ENCODE measurements around the gene CPPED1.

Gene CPPED1

GRCh38 chr16:12811441-12812383 is 8.0 kb upstream of the CPPED1 start:
- no peak for TF ChIP-seq CTCF (conservative IDR thresholded peaks at IDR 0.05; ENCODE audit: low read depth, low read length)
- no peak for DNase-seq (ENCODE audit: low read depth)
- no peak overlapping the region for H3K4me3 ChIP-seq (ENCODE audit: low read depth, low read length)

- TF ChIP-seq CTCF (conservative IDR thresholded peaks at IDR 0.05; ENCODE audit: low read depth, low read length) = no peak
- no peak overlapping the region for H3K4me3 ChIP-seq (ENCODE audit: low read depth, low read length)
- DNase-seq (ENCODE audit: low read depth) = no peak
These were observed 1.4 kb upstream of the CPPED1 start for GRCh38 chr16:12805066-12805465.

- no peak overlapping the region for H3K4me3 ChIP-seq (ENCODE audit: low read depth, low read length)
- no peak for DNase-seq (ENCODE audit: low read depth)
- TF ChIP-seq CTCF (conservative IDR thresholded peaks at IDR 0.05; ENCODE audit: low read depth, low read length) = no peak
These were observed 708 bp upstream of the CPPED1 start for GRCh38 chr16:12804395-12804794.

- TF ChIP-seq CTCF (conservative IDR thresholded peaks at IDR 0.05; ENCODE audit: low read depth, low read length) = no peak
- H3K4me3 ChIP-seq (ENCODE audit: low read depth, low read length) = peak overlapping the region; percentile 73
- DNase-seq (ENCODE audit: low read depth) = no peak
These were observed 1.0 kb downstream of the CPPED1 start for GRCh38 chr16:12802661-12803060.

- H3K4me3 ChIP-seq (ENCODE audit: low read depth, low read length) = peak overlapping the region; percentile 29
- TF ChIP-seq CTCF (conservative IDR thresholded peaks at IDR 0.05; ENCODE audit: low read depth, low read length) = no peak
- no peak for DNase-seq (ENCODE audit: low read depth)
These were observed 1.6 kb downstream of the CPPED1 start for GRCh38 chr16:12802048-12802447.

GRCh38 chr16:12801511-12802042 is 2.1 kb downstream of the CPPED1 start:
- peak; percentile 90 for DNase-seq (ENCODE audit: low read depth)
- peak overlapping the region; percentile 29 for H3K4me3 ChIP-seq (ENCODE audit: low read depth, low read length)
- TF ChIP-seq CTCF (conservative IDR thresholded peaks at IDR 0.05; ENCODE audit: low read depth, low read length) = no peak
